ENCODE measurements around the gene IFIT5.
"Not testable (repeated sequence)": the region's sequence is repeated elsewhere in the genome, so short reads cannot be mapped to it uniquely, and the experiment has no call there.

Gene IFIT5

GRCh38 chr10:89388806-89389205 lies 25.6 kb upstream of the IFIT5 start:
- peak; percentile 19 for DNase-seq (ENCODE audit: low read depth)
- H3K4me3 ChIP-seq (ENCODE audit: low read length): no peak overlapping the region
- TF ChIP-seq CTCF (conservative IDR thresholded peaks at IDR 0.05; ENCODE audit: low read length): no peak

GRCh38 chr10:89389254-89389653 lies 25.1 kb upstream of the IFIT5 start:
- DNase-seq (ENCODE audit: low read depth): peak; percentile 68
- no peak overlapping the region for H3K4me3 ChIP-seq (ENCODE audit: low read length)
- TF ChIP-seq CTCF (conservative IDR thresholded peaks at IDR 0.05; ENCODE audit: low read length): peak; percentile 67

GRCh38 chr10:89390476-89391225 lies 23.7 kb upstream of the IFIT5 start:
- TF ChIP-seq CTCF (conservative IDR thresholded peaks at IDR 0.05; ENCODE audit: low read length): no peak
- H3K4me3 ChIP-seq (ENCODE audit: low read length): no peak overlapping the region
- DNase-seq (ENCODE audit: low read depth): no peak

- not testable (repeated sequence) for H3K4me3 ChIP-seq (ENCODE audit: low read length); DNase-seq (ENCODE audit: low read depth)
These were observed 23.2 kb upstream of the IFIT5 start for GRCh38 chr10:89391226-89391576.

- H3K4me3 ChIP-seq (ENCODE audit: low read length): peak within 1 kb of the TSS; percentile 73
- TF ChIP-seq CTCF (conservative IDR thresholded peaks at IDR 0.05; ENCODE audit: low read length): no peak
- peak; percentile 93 for DNase-seq (ENCODE audit: low read depth)
These were observed 22.2 kb upstream of the IFIT5 start, which contains the start of gene IFIT1 for GRCh38 chr10:89391907-89392756. Gene IFIT1 (plus strand): TSS chr10:89392623. CDS start chr10:89392713, 90 bp downstream.

GRCh38 chr10:89392974-89393373 lies 21.4 kb upstream of the IFIT5 start:
- H3K4me3 ChIP-seq (ENCODE audit: low read length): peak overlapping the region; percentile 73
- peak; percentile 93 for DNase-seq (ENCODE audit: low read depth)
- no peak for TF ChIP-seq CTCF (conservative IDR thresholded peaks at IDR 0.05; ENCODE audit: low read length)

- H3K4me3 ChIP-seq (ENCODE audit: low read length): peak overlapping the region; percentile 73
- TF ChIP-seq CTCF (conservative IDR thresholded peaks at IDR 0.05; ENCODE audit: low read length): no peak
- no peak for DNase-seq (ENCODE audit: low read depth)
These were observed 20.5 kb upstream of the IFIT5 start for GRCh38 chr10:89393898-89394297.

All from AG10803 (cell line).